Osteocyte (in vitro differentiated cells): Measurements from ENCODE around the gene SGO2. TPM values are rescaled to one million over a fixed set of nuclear protein-coding genes. Genes with fewer than 3 reads are reported as not detected.

Experiments used
- DNase-seq: peaks from one replicate; pipeline ENCODE4 v3.0.0; 2021; ENCODE audit warnings: mixed read lengths; ENCODE audit not compliant: unreplicated experiment; ENCODE audit errors: extremely low spot score
- H3K27ac Mint-ChIP-seq: one replicate; pipeline ENCODE4 v1.8.0; 2021; ENCODE audit warnings: mild to moderate bottlenecking, mixed read lengths; ENCODE audit not compliant: unreplicated experiment
- H3K27me3 Mint-ChIP-seq: one replicate; pipeline ENCODE4 v1.8.0; 2021; ENCODE audit warnings: mixed read lengths; ENCODE audit not compliant: unreplicated experiment
- H3K36me3 Mint-ChIP-seq: one replicate; pipeline ENCODE4 v1.8.0; 2021; ENCODE audit warnings: mixed read lengths; ENCODE audit not compliant: unreplicated experiment
- H3K4me1 Mint-ChIP-seq: one replicate; pipeline ENCODE4 v1.8.0; 2021; ENCODE audit warnings: mixed read lengths; ENCODE audit not compliant: unreplicated experiment
- H3K4me3 Mint-ChIP-seq: one replicate; pipeline ENCODE4 v1.8.0; 2021; ENCODE audit warnings: mild to moderate bottlenecking, moderate library complexity, mixed read lengths; ENCODE audit not compliant: unreplicated experiment
- H3K9me3 Mint-ChIP-seq: one replicate; pipeline ENCODE4 v1.8.0; 2021; ENCODE audit warnings: mixed read lengths; ENCODE audit not compliant: unreplicated experiment
- CTCF ChIP-seq: fragments of 200-600 bp; sonication (generic); IDR thresholded peaks from 2 replicates; pipeline ENCODE4 v1.5.0; 2021; ENCODE audit warnings: antibody characterized with exemption, mild to moderate bottlenecking, moderate library complexity
- total RNA-seq: library from RNA; stranded (reverse); gene quantifications from 2 replicates; pipeline ENCODE4 v1.2.1, GENCODE V29; 2021

Gene SGO2
- total RNA-seq, 1 donor from 2014 or later: 5.2 TPM

GRCh38 chr2:200588076-200588678, 62.2 kb downstream of the SGO2 start:
- TF ChIP-seq CTCF: no peak
- Mint-ChIP-seq H3K9me3 (no peaks in the 10 kb centered on the region), H3K4me3 (no peak overlapping the region), H3K4me1 (peaks cover 7% of the 10 kb centered on the region), H3K27me3 (no peaks in the 10 kb centered on the region), H3K36me3 (no peaks in the 10 kb centered on the region), H3K27ac (no peak overlapping the region)
- DNase-seq: no peak

- DNase-seq: no peak
- TF ChIP-seq CTCF: no peak
- Mint-ChIP-seq H3K27me3 (no peaks in the 10 kb centered on the region), H3K4me3 (no peak overlapping the region), H3K4me1 (peaks cover 7% of the 10 kb centered on the region), H3K36me3 (no peaks in the 10 kb centered on the region), H3K27ac (no peak overlapping the region), H3K9me3 (no peaks in the 10 kb centered on the region)
Observed at GRCh38 chr2:200590090-200590489, 64.1 kb downstream of the SGO2 start.

- Mint-ChIP-seq H3K36me3 (no peaks in the 10 kb centered on the region), H3K4me1 (peaks cover 2% of the 10 kb centered on the region), H3K4me3 (no peak overlapping the region), H3K27me3 (no peaks in the 10 kb centered on the region), H3K9me3 (no peaks in the 10 kb centered on the region), H3K27ac (no peak overlapping the region)
- DNase-seq: no peak
- TF ChIP-seq CTCF: no peak
Observed at GRCh38 chr2:200591308-200591707, 65.3 kb downstream of the SGO2 start.

- no peaks in the 10 kb centered on the region for H3K4me1 Mint-ChIP-seq
- DNase-seq: no peak
- H3K9me3 Mint-ChIP-seq: no peaks in the 10 kb centered on the region
- no peak for TF ChIP-seq CTCF
- H3K27ac Mint-ChIP-seq: no peak overlapping the region
- no peak overlapping the region for H3K4me3 Mint-ChIP-seq
- H3K27me3 Mint-ChIP-seq: no peaks in the 10 kb centered on the region
- no peaks in the 10 kb centered on the region for H3K36me3 Mint-ChIP-seq
Observed at GRCh38 chr2:200592406-200593075, 66.5 kb downstream of the SGO2 start.

GRCh38 chr2:200593905-200594304, 67.9 kb downstream of the SGO2 start:
- Mint-ChIP-seq H3K4me3 (no peak overlapping the region), H3K9me3 (no peaks in the 10 kb centered on the region), H3K36me3 (no peaks in the 10 kb centered on the region), H3K27ac (no peak overlapping the region), H3K27me3 (no peaks in the 10 kb centered on the region), H3K4me1 (no peaks in the 10 kb centered on the region)
- no peak for TF ChIP-seq CTCF
- no peak for DNase-seq
